Measurements from ENCODE around the gene PDK2.
A peak's percentile ranks its signal among the peaks of the same experiment; 100 is the strongest.
"Not testable (repeated sequence)": the region's sequence is repeated elsewhere in the genome, so short reads cannot be mapped to it uniquely, and the experiment has no call there.

The PDK2 gene

GRCh38 chr17:50059256-50059655 lies 35.9 kb upstream of the PDK2 start:
- peak; percentile 87 for DNase-seq

DNA sequence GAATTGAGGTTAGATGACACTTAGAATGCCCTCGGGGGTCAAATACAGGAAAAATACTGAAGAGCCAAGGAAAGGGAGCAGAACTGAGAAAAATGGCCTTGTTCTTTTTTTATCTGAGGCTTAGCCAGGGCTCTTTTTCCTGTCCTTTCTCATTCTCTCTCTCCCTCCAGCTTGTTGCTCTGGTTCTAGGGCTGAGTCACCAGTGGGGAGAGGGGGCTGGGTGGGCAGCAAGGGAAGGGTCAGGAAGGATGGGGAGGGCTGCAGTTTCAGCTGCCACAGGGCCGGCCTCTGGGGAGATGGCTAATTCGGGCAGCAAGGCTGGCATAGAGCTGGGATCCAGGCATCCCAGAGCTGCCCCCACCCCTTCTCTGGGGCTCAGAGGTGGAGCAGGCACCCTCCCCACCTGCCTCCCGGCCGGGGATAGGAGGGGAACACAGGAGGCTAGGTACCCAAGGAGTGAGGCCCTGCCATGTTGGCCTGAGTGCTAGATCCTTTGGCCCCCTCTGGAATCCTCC lies 35.3 kb upstream of the PDK2 start:
- DNase-seq, result peak; percentile 85

DNA sequence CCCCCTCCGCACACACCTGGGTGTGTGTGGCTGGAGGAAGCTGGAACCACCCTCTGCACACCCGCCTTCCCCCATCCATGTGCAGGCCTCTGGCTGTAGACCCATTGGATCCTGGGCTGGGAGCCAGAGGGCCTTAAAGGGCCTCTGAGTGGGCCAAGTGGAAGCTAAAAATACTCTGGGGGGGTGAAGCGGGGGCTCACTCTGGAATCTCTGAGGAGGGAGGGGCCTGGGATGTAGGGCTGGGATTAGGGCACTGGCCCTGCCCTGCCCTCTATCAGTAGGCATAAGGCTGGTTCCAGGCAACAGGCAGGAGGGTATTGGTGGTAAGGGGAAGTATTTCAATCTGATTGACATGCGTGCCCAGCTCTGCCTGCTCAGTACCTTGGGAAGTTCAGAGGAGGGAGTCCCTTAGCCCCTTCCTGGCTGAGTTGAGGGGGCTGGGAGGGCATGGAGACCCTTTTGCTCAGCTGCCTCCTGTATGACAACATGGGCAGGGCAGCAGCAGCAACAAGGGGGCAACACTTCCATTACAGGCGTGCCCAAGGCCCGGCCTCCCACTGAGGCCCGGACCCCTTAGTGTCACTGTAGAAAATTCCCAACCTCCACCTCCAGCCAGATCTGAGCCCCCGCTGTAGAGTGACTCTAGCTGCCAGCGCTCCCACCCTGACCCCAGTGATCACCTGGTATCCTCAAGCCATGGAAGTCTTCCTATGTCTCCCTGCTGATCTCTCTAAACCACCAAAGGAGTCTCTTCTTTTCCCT lies 34.0 kb upstream of the PDK2 start:
- DNase-seq, result no peak

- not testable (repeated sequence) for DNase-seq
Measured at GRCh38 chr17:50061713-50062045, 33.5 kb upstream of the PDK2 start.

GRCh38 chr17:50062293-50063243 lies 32.6 kb upstream of the PDK2 start:
- peak; percentile 74 for DNase-seq

DNA sequence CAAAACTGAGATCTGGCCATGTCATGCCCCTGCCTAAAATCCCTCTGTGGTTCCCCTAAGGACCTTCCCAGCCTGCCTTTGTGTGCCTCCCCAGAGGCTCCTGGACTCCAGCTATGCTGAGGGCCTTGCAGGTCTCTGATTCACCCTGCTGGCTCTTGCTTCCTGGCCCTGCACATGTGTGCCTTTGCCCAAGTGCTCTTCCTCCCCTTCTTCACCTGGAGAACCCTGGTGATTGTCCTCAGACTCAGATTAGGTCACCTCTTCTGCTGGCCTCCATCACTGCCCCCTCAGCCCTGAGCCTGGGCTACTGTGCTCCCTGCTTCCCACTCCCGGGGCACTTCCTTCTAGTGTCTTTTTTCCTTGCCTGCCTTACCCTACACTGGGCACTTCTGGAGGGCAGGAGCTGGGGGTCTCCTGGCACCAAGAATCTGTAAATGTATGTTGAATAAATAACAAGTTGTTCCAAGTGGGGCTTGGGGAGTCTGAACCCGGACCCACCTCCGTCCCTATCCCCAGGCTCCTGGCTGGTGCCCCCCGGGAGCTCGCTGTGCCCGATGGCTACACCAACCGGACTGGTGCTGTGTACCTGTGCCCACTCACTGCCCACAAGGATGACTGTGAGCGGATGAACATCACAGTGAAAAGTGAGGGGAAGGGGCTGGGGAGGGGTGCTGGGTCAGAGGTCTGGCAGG lies 31.4 kb upstream of the PDK2 start:
- peak; percentile 75 for DNase-seq

DNA sequence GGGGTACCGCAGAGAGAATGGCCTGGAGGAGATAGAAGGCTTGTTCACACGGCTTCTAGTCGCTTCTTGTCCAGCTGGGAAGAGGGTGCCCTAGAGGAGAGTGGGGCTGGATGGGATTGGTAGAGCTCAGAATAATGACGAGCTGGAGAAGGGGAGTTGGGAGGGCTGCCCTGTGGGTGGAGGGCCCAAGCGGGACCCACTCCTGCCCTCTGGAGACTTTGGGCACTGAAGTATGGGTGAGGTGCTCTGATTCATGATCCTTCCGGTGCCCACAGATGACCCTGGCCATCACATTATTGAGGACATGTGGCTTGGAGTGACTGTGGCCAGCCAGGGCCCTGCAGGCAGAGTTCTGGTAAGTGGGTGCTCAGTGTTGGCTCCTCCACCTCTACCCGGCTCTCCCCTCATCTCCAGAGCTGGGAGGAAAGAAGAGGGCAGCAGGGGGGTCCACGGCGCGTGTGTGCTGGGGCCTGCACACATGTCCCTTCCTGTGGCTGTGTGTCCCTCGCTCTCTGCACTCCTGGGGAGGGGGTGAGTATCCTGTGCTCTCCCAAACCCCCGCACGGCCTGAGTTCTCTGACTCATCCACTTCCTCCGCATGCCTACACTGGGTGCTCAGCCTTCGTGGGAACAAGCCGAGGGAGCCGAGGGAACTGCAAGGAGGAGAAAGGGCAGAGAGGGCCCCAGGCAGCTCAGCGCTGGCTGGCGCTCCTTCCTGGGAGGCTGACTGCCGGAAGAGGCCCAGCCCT lies 30.7 kb upstream of the PDK2 start:
- DNase-seq, result peak; percentile 99

GRCh38 chr17:50065056-50065455 lies 30.1 kb upstream of the PDK2 start:
- no peak for DNase-seq

DNA sequence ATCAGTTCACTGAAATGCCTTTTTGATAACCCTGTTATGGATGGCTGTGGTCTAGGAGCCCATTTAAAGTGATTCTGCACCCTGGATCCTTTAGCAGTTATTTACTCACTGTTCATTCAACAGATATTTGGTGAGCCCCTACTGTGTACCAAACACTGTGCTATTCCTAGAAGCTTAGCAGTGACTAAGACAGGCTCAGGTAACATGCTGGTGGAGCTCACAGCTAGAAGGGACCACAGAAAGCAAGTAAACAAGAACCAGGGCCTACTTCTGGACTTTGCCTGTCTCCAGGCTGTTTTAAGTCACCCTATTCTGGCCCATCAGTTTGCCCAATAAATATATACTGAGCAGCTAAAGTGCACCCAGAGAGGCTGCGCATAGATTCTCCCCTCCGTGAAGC lies 28.2 kb upstream of the PDK2 start:
- no peak for DNase-seq

- no peak for DNase-seq
Measured at GRCh38 chr17:50067996-50068395, 27.2 kb upstream of the PDK2 start.

DNA sequence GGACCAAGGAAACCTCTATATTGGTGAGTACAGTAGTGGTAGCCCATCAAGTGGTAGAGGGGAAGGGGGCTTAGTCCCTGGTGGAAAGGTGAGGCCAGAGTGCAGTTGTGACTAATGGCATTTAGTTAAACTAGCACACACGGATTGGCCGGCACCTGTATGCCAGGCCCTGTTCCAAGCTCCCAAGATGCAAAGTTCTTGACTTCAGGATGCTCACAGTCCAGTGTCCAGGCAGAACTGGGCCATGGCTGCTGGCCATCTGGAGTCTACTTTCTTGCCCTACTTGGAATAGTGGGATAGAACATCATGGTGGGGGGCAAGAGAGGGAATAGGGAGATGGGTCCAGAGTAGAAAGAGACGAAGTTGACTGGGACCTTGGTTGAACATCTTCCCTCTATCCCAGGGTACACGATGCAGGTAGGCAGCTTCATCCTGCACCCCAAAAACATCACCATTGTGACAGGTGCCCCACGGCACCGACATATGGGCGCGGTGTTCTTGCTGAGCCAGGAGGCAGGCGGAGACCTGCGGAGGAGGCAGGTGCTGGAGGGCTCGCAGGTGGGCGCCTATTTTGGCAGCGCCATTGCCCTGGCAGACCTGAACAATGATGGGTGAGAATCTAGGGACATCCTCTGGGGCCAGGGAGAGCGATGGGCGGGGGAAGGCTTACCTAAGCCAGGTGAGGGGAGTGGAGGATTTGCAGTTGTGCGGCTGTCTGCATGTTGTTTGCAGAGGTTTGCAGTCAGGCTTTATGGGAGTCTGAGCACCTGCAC lies 24.1 kb upstream of the PDK2 start:
- DNase-seq, result no peak

GRCh38 chr17:50071692-50072091 lies 23.5 kb upstream of the PDK2 start:
- no peak for DNase-seq

- no peak for DNase-seq
Measured at GRCh38 chr17:50072130-50072529, 23.0 kb upstream of the PDK2 start.

DNA sequence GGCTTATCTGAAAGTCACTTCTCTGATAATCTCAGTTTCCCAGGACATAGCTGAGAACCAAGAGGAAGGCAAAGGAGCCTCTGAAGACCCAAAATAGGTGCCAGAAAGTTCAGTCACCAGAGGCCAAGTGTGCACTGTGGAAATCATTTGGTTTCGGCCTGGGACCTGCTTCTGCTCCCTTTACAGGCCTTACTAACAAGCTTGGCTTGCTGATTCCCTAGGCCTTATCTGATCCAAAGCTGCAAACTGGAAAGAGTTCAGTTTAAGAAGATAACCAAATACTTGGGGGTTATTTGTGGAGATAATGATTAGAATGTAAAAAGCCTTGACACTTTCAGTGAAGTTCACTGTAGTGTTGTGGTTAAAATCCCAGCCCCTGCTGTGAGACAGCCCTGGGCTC lies 22.2 kb upstream of the PDK2 start:
- DNase-seq, result no peak

- DNase-seq, result no peak
Measured at GRCh38 chr17:50074227-50074626, 20.9 kb upstream of the PDK2 start.

GRCh38 chr17:50075446-50076032 lies 19.6 kb upstream of the PDK2 start:
- no peak for DNase-seq

DNA sequence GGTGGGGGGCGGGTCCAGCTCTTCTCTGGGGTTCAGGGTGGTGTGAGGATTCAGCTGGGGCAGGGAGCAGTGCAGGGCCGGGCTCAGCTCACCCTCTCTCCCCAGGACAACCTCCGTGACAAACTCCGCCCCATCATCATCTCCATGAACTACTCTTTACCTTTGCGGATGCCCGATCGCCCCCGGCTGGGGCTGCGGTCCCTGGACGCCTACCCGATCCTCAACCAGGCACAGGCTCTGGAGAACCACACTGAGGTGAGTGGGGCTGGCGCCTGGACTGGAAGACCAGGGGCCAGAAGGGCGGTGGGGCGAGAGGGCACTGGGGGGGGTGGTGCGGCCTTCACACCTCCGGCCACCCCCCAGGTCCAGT lies 18.9 kb upstream of the PDK2 start:
- no peak for DNase-seq

- no peak for DNase-seq
Measured at GRCh38 chr17:50076591-50077235, 18.4 kb upstream of the PDK2 start.

DNA sequence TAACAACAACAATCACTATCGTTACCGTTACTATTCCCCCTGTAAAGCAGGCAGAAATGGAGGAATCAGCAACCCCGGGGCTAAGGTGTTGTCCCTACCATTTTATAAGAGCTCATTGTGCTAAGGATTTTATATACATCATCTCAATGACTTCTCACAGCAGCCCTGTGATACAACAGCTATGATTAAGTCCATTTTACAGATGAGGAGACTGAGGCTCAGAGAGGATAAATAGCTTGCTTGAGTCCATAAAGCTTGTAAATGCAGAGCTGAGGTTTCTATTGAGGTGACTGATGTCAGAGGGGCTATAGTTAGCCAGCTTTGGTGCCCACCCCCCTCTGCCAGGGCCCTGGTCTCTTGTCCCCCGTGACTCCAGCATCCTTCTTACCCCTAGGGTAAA lies 16.7 kb upstream of the PDK2 start:
- no peak for DNase-seq

- peak; percentile 76 for DNase-seq
Measured at GRCh38 chr17:50079334-50080095, 15.6 kb upstream of the PDK2 start.
